HG03469 (cell line): ENCODE data around the gene C17orf100.
"Not testable (repeated sequence)": the region's sequence is repeated elsewhere in the genome, so short reads cannot be mapped to it uniquely, and the experiment has no call there.

Source experiments
- ATAC-seq: cut with Tn5 transposase; IDR thresholded peaks from one replicate; pipeline ENCODE4 v1.9.1; 2021; ENCODE audit warnings: mild to moderate bottlenecking, moderate library complexity, moderate number of reproducible peaks; ENCODE audit not compliant: unreplicated experiment

Gene C17orf100

GRCh38 chr17:6688944-6689343 is 37.4 kb downstream of the C17orf100 start:
- no peak for ATAC-seq

GRCh38 chr17:6690641-6691040 is 39.1 kb downstream of the C17orf100 start:
- no peak for ATAC-seq

DNA sequence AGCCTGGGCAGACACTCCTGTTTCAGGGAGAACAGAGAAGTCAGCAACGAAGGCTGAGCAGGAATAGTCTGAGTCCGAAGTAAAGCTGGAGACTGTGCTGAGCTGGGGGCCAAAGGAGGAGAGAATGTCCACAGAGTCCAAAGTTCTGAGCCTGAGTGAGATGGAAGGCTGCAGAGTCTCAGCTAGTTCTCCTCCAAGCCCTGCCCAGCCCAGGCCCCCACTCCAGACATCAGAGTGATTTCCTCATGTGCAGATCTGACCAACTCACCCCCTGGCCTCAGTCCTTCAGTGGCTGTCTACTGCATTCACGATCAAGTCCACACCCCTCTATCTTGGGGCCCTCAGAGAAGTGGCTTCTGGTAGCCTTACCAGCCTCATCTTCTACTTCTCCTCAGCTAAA is 40.0 kb downstream of the C17orf100 start:
- ATAC-seq: no peak

GRCh38 chr17:6691958-6692357 is 40.4 kb downstream of the C17orf100 start:
- ATAC-seq: not testable (repeated sequence)

DNA sequence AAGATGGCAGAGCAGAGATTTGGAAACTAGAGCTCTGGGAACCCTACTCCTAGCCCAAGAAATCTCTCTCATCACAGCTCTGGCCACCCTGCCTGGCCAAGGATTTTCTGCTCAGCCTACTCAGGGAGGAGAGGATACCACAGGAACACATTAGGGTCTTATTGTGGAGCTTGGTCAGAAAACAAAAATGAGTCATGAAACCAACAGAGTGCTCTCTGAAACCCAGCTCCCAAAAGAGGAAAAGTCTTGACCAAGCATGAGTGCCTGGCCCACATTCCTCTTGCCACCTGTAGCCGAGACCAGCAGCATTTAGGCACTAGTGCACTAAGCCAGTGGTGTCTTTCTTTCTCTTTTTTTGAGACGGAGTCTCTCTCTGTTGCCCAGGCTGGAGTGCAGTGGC is 43.5 kb downstream of the C17orf100 start:
- ATAC-seq: no peak

DNA sequence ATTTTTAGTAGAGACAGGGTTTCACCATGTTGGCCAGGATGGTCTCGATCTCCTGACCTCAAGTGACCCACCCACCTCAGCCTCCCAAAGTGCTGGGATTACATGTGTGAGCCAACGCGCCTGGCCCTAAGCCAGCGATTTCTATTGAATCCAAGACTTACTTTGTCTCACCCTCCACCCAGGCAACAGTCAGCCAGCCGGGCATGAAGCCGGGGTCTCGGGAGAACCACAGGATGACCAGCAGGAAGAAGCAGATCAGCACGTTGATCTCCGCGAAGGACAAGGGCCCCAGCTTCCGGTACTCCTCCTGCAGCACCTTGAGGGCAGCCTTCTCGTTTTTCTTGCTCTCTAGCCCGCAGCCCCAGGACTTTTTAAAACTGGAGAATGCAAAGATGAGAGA is 44.0 kb downstream of the C17orf100 start:
- ATAC-seq: no peak

DNA sequence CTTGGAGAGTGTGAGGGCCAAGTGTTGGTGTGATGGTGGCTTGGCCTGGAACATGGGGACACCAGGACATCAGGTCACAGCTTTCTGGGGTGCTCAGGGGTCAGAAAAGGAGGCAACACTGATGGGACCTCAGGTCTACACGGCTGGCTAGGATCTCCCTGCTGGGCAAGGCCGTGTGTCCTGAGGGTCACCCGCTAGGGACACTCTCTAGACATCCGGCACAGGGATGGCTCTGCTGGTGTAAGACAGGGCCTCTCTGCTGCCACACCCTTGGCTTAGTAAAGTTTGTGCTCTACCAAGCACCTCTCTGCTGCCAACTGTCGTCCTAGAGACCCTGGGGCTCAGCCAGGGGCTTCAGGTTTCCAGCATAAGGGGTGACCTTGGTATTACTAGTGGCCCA is 45.3 kb downstream of the C17orf100 start:
- no peak for ATAC-seq

DNA sequence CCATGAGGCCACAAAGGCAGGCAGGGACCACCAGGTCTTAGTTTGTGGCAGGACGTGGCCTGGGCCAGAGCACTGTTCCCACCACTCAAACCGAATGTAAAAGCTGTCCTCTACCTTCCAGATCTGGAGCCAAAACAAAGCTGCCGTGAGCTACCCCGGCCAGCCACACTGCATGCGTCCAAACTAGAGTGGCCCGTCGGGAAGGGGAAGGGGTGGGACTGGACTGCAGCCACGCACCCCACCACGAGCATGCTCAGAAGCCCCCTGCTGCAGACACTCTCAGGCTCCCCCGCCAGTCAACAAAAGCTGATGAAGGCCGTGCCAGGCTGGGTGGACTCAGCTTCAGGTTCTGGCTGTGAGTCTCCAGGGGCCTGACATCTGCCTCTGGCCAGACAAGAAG is 46.4 kb downstream of the C17orf100 start:
- ATAC-seq: no peak

DNA sequence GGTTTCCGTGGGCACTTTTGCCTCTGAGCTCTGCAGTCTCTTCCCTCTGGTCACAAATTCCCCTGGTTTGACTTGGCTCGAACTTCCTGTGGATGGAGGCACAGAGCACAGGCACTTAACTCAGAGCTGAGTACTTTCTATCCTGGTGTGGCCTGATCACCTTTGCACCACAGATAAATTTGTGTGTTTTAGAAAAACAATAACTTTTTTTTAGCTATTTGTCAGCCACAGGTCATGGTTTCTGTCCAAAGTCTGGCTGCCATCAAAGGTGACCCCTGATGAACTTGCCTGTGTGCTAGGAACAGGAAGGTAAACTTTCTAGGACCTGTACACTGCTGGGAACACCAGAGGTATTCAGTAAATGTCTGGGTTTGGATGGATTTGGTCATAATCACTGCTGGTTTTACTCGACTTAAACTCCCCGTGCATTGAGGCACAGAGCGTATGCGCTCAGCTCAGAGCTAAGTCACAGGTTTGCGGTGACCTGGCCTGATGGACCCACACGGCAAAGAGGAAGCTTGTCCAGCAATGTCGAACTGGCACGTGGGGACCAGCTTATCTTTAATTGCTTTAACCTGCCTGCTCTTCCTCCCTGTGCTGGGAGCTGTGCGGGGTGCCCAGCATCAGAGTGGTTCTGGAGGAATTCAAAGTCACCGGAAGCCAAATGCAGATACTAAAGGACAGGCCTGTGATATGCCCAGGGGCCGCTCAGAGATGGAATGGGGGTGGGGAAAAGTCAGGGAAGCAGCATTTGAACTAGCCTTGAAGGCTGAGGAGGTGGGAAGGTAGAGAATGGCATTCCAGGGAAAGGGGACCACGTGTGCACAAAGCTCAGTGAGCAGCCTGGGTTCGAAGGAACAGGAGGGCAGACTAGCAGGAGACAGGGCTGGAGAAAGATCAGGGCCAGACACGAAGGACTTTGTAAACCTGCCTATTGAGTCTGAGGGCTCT is 48.7 kb downstream of the C17orf100 start:
- no peak for ATAC-seq

GRCh38 chr17:6700948-6701307 is 49.4 kb downstream of the C17orf100 start:
- no peak for ATAC-seq

DNA sequence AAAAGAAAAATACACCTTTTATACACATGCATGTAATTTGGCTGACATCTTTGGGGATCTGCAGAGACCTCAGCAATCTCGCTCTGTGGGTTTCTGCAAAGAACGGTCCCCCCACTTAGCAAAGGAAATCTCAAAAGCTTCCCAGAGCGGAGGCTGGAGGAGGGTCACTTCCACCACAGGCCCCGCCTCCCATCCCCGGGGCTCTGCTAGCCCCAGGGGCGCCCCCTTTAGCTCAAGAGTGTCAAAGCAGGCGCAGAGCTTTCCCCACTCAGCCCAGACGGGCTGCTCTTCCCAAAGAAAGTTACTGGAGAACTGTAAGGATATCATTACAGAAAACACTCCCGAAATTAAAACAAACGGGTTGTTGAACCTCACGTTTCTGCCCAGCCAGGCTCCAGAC is 50.2 kb downstream of the C17orf100 start:
- no peak for ATAC-seq

DNA sequence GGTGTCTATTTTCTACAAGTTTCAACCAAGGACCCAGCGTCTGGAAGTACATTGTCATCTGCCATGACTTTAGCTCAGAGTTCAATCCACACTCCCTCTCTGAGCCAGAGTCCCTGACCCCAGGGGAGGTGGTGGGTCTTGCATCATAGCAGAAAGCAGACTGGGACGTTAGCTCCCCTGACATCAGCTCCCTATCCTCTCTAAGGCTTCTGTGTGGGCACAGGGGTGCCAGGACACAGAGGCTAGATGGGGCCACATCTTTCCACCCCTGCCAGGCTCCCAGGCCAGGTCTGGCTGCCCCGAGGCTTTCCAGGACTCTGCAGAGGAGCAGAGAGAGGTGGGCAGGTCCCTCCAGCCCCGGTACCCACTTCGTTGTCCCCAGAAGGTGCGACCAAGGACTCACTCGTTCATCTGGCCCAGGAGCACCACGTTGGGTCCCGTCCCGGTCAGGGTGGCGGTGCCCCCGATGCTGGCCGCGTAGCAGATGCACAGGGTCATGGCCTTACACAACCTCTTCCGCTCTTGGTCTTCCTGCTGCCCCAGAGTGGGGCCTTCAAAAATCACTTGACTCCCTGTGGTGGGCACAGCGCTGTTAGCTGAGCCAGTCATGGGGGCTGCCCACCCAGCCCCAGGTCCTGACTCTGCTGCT is 51.1 kb downstream of the C17orf100 start:
- ATAC-seq: no peak
